Measurements from ENCODE around the gene BICDL1. TPM values are rescaled to one million over a fixed set of nuclear protein-coding genes. Genes with fewer than 3 reads are reported as not detected.

BICDL1 gene
- total RNA-seq, 1 experiment from 2014 or later, result 20.7 TPM

- Mint-ChIP-seq H3K4me1 (ENCODE audit: insufficient read depth, unreplicated experiment) (peaks cover 46% of the 10 kb centered on the region), H3K36me3 (ENCODE audit: insufficient read depth, unreplicated experiment) (peaks cover 33% of the 10 kb centered on the region), H3K9me3 (ENCODE audit: unreplicated experiment) (no peaks in the 10 kb centered on the region), H3K27ac (ENCODE audit: low read depth, unreplicated experiment) (peak overlapping the region; percentile 95), H3K27me3 (ENCODE audit: insufficient read depth, unreplicated experiment) (no peaks in the 10 kb centered on the region), H3K4me3 (ENCODE audit: unreplicated experiment) (peak overlapping the region; percentile 83)
- intact Hi-C loops (cut with micrococcal nuclease), result loop anchor here (5.0 to 10.0 kb wide), 2 partner anchors 82 to 150 kb away; partner anchors contain the start of gene PXN
- TF ChIP-seq, protein P1, sequence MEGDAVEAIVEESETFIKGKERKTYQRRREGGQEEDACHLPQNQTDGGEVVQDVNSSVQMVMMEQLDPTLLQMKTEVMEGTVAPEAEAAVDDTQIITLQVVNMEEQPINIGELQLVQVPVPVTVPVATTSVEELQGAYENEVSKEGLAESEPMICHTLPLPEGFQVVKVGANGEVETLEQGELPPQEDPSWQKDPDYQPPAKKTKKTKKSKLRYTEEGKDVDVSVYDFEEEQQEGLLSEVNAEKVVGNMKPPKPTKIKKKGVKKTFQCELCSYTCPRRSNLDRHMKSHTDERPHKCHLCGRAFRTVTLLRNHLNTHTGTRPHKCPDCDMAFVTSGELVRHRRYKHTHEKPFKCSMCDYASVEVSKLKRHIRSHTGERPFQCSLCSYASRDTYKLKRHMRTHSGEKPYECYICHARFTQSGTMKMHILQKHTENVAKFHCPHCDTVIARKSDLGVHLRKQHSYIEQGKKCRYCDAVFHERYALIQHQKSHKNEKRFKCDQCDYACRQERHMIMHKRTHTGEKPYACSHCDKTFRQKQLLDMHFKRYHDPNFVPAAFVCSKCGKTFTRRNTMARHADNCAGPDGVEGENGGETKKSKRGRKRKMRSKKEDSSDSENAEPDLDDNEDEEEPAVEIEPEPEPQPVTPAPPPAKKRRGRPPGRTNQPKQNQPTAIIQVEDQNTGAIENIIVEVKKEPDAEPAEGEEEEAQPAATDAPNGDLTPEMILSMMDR (IDR thresholded peaks at IDR 0.05; ENCODE audit: unreplicated experiment), result no peak
- ChIA-PET CTCF (interaction anchor here (0.7 to 1.1 kb wide), 2 partner anchors 183 to 191 kb away, joined by 3 to 4 read pairs; no protein-coding TSS in a partner anchor), POLR2A (interaction anchor here (0.6 to 5.4 kb wide), 10 partner anchors 8 to 125 kb away, joined by 3 to 60 read pairs (median 4); partner anchors contain the start of gene BICDL1)
- no peak for DNase-seq (ENCODE audit: unreplicated experiment)
- no TSS peak for BruUV-seq (replicated peaks)
Measured at GRCh38 chr12:120115066-120115465, 126.0 kb downstream of the BICDL1 start.

DNA sequence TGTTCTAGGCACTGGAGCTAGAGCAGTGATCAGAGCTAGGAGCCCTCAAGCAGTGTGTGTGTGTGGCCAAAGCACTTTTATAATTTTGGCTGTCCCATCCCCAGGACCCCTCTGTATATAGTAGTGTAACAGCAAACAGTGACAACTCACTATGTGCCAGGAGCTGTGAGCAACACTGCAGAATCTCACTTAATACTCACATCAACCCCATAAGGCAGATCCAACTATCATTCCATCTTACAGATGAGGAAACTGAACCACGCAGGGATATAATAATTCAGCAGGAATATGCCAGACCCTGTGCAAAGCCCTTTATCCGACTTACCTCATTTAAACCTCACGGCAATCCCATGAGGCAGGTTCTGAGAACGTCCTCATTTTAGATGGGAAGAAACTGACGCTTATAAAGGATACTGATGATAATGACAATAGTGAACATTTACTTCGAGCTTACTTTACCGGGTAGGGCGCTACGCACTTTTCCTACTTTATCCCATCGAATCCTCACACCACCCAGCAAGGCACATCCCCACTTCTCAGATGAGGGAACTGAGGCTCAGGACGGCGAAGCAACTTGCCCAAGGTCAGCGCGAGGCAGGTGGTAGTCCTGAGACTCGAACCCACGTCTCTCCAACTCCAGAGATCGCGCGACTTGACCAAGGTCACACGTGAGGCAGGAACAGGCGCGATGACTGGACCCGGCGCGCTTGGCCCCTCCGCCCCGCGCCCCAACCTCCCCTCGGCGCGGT, 126.8 kb downstream of the BICDL1 start:
- H3K4me3 Mint-ChIP-seq (ENCODE audit: unreplicated experiment), result peak overlapping the region; percentile 83
- TF ChIP-seq, protein P1 (IDR thresholded peaks at IDR 0.05; ENCODE audit: unreplicated experiment), result no peak
- peak; percentile 47 for DNase-seq (ENCODE audit: unreplicated experiment)
- BruUV-seq (replicated peaks), result TSS peak; percentile 72
- intact Hi-C loops (cut with micrococcal nuclease), result loop anchor here (1.0 to 10.0 kb wide), 3 partner anchors 81 to 149 kb away; partner anchors contain the start of genes BICDL1 and PXN
- POLR2A ChIA-PET, result interaction anchor here (0.7 to 6.0 kb wide), 21 partner anchors 11 to 492 kb away, joined by 3 to 106 read pairs (median 8); partner anchors contain the start of genes BICDL1, RNU4-1, RNU4-2 and RPLP0
- peaks cover 44% of the 10 kb centered on the region for H3K4me1 Mint-ChIP-seq (ENCODE audit: insufficient read depth, unreplicated experiment)
- H3K9me3 Mint-ChIP-seq (ENCODE audit: unreplicated experiment), result no peaks in the 10 kb centered on the region
- H3K27ac Mint-ChIP-seq (ENCODE audit: low read depth, unreplicated experiment), result peak overlapping the region; percentile 95
- H3K36me3 Mint-ChIP-seq (ENCODE audit: insufficient read depth, unreplicated experiment), result peaks cover 32% of the 10 kb centered on the region
- no peaks in the 10 kb centered on the region for H3K27me3 Mint-ChIP-seq (ENCODE audit: insufficient read depth, unreplicated experiment)
- CTCF ChIA-PET, result interaction anchor here (1.1 kb wide), 1 partner anchor 184 kb away, joined by 3 read pairs; no protein-coding TSS in a partner anchor

DNA sequence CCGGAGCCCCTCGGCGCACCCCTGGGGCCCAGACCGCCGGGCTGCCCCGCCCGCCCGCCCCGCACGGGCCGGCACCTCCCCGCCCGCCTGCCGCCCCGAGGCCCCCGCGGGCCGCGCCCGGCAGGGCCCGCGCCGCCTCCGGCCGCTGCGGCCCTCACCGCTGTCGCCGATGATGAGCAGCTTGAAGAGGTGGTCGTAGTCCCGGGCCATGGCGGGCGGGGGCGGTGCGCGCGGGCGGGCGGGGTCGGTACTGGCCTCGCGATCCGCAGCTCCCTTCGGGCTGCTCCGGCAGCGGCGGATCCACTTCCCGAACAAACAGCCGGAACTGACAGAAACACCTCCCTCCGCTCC, 127.4 kb downstream of the BICDL1 start, which contains the start of gene RAB35:
Gene RAB35, minus strand, starts transcription at position 313 of the 351 bp plus-strand sequence. Its CDS starts 103 bp downstream, at position 210.
- no peak for DNase-seq (ENCODE audit: unreplicated experiment)
- POLR2A ChIA-PET, result interaction anchor here (1.0 to 6.0 kb wide), 19 partner anchors 10 to 181 kb away, joined by 3 to 106 read pairs (median 10); partner anchors contain the start of genes BICDL1, PXN, RNU4-1 and RNU4-2
- no peaks in the 10 kb centered on the region for H3K9me3 Mint-ChIP-seq (ENCODE audit: unreplicated experiment)
- intact Hi-C loops (cut with micrococcal nuclease), result loop anchor here (1.0 to 10.0 kb wide), 3 partner anchors 81 to 148 kb away; partner anchors contain the start of genes BICDL1 and PXN
- TF ChIP-seq, protein P1 (IDR thresholded peaks at IDR 0.05; ENCODE audit: unreplicated experiment), result no peak
- BruUV-seq (replicated peaks), result no TSS peak
- H3K36me3 Mint-ChIP-seq (ENCODE audit: insufficient read depth, unreplicated experiment), result peaks cover 35% of the 10 kb centered on the region
- CTCF ChIA-PET, result interaction anchor here (0.6 to 1.1 kb wide), 3 partner anchors 13 to 85 kb away, joined by 3 to 4 read pairs (median 3); partner anchors contain the start of gene RPLP0
- H3K4me1 Mint-ChIP-seq (ENCODE audit: insufficient read depth, unreplicated experiment), result peaks cover 44% of the 10 kb centered on the region
- H3K4me3 Mint-ChIP-seq (ENCODE audit: unreplicated experiment), result peak within 1 kb of the TSS; percentile 83
- H3K27me3 Mint-ChIP-seq (ENCODE audit: insufficient read depth, unreplicated experiment), result no peaks in the 10 kb centered on the region
- H3K27ac Mint-ChIP-seq (ENCODE audit: low read depth, unreplicated experiment), result peak within 1 kb of the TSS; percentile 95

Data from MCF 10A (cell line).